ENCODE data around the gene SAPCD2. TPM values are rescaled to one million over a fixed set of nuclear protein-coding genes. Genes with fewer than 3 reads are reported as not detected.

SAPCD2 gene
- total RNA-seq, 4 donors from 2014 or later, result 0.15 to 5.9 (median 1.0) TPM; not detected in 1

DNA sequence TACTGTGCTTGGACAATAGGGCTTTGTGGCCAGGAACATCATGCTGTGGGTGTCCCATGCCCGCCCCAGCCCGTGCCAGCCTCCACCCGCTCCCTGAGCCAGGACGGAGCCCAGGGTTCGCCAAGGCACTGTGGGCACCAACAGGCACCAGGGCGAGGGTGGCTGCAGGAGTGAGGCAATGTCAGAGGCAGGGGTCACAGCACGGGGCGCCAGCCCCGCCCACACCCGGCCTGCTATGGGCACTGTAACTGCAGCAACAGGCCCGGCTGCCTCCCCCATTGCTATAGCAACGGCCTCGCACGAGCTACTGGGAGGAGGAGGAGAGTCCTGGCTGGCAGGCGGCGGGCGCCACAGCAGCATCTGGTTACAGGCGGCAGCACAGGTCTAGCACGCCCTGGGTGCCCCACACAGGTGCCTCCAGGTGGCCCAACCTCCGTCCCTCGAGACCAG lies 44.8 kb downstream of the SAPCD2 start:
- no peak overlapping the region for H3K4me3 ChIP-seq
- H3K4me1 ChIP-seq, result peaks cover 0 to 18% of the 10 kb centered on the region in 2 donors
- intact Hi-C loops (cut with DNase I; ENCODE audit: low total_unique reads), result no loop called here
- H3K9me3 ChIP-seq, result no peaks in the 10 kb centered on the region
- H3K27me3 ChIP-seq, result no peaks in the 10 kb centered on the region
- DNase-seq, result no peak
- no peaks in the 10 kb centered on the region for H3K36me3 ChIP-seq
- no peak overlapping the region for H3K27ac ChIP-seq
- TF ChIP-seq, protein P1, sequence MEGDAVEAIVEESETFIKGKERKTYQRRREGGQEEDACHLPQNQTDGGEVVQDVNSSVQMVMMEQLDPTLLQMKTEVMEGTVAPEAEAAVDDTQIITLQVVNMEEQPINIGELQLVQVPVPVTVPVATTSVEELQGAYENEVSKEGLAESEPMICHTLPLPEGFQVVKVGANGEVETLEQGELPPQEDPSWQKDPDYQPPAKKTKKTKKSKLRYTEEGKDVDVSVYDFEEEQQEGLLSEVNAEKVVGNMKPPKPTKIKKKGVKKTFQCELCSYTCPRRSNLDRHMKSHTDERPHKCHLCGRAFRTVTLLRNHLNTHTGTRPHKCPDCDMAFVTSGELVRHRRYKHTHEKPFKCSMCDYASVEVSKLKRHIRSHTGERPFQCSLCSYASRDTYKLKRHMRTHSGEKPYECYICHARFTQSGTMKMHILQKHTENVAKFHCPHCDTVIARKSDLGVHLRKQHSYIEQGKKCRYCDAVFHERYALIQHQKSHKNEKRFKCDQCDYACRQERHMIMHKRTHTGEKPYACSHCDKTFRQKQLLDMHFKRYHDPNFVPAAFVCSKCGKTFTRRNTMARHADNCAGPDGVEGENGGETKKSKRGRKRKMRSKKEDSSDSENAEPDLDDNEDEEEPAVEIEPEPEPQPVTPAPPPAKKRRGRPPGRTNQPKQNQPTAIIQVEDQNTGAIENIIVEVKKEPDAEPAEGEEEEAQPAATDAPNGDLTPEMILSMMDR (IDR thresholded peaks at IDR 0.05), result no peak
- no peak for TF ChIP-seq POLR2A (IDR thresholded peaks at IDR 0.05)

DNA sequence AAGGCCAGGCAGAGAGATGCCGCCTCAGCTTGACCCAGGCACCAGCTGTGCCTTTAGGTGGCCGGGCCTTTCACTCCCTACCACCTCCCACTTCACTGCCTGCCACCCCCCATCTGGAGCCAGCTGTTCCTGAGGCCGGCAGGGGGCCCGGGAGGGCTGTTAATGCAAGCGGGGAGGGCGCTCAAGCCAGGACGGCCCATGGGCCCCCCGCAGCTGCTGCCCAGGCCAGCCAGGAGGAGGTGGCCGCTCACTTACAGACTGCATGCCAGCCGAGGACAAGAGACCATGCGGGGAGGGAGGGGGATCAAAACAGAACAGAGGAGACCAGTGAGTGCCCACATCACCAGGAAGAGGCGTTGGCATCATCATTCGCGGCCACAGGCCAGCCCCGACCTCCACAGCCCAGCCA lies 46.8 kb downstream of the SAPCD2 start:
- Histone ChIP-seq H3K27ac (no peak overlapping the region), H3K9me3 (no peaks in the 10 kb centered on the region), H3K36me3 (no peaks in the 10 kb centered on the region), H3K4me3 (no peak overlapping the region), H3K4me1 (peaks cover 0 to 9% of the 10 kb centered on the region in 2 donors), H3K27me3 (no peaks in the 10 kb centered on the region)
- TF ChIP-seq, protein P1 (IDR thresholded peaks at IDR 0.05), result no peak
- no peak for TF ChIP-seq POLR2A (IDR thresholded peaks at IDR 0.05)
- DNase-seq, result no peak
- intact Hi-C loops (cut with DNase I; ENCODE audit: low total_unique reads), result no loop called here

DNA sequence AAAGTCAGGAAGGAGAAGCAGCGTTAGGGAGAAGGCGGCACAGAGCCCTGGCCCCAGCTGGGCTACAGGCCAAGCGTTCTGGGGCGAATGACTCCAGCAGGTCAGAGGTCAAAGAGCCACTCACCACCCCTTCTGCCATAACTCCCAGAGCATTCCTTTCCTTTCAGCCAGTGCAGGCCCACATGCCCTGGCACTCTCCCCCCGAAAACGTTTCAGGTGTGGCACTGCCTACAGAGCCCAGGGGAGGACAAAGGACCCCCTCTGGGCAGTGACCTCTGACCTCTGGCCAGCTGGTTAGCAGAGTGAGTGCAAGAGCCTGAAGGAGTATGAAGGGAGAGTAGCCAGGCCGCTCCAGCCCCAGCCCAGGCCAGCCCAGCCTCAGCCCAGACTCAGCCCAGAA lies 47.2 kb downstream of the SAPCD2 start:
- intact Hi-C loops (cut with DNase I; ENCODE audit: low total_unique reads), result no loop called here
- Histone ChIP-seq H3K27me3 (no peaks in the 10 kb centered on the region), H3K9me3 (no peaks in the 10 kb centered on the region), H3K36me3 (no peaks in the 10 kb centered on the region), H3K4me1 (peaks cover 0 to 5% of the 10 kb centered on the region in 2 donors), H3K27ac (no peak overlapping the region), H3K4me3 (no peak overlapping the region)
- DNase-seq, result no peak
- TF ChIP-seq, protein P1 (IDR thresholded peaks at IDR 0.05), result no peak
- no peak for TF ChIP-seq POLR2A (IDR thresholded peaks at IDR 0.05)

DNA sequence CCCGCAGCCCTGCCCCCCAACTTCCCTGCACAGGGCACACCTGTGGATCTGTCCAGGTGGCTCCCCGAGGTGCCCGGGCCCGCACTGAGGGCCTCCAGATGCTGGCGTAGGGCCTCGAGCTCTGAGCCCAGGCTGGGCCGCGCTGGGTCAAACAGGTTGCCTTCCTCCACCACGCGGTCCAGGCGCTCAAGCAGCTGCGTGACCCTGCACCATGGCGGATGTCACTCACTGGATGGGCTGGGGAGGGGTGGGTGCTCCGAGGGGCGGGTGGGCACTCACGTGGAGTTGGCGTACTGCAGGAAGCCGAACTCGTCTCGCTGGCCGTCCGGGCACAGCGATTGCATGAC lies 47.7 kb downstream of the SAPCD2 start:
- H3K4me1 ChIP-seq, result peaks cover 0 to 5% of the 10 kb centered on the region in 2 donors
- no peak overlapping the region for H3K27ac ChIP-seq
- intact Hi-C loops (cut with DNase I; ENCODE audit: low total_unique reads), result no loop called here
- H3K9me3 ChIP-seq, result no peaks in the 10 kb centered on the region
- H3K27me3 ChIP-seq, result no peaks in the 10 kb centered on the region
- DNase-seq, result no peak
- no peak for TF ChIP-seq POLR2A (IDR thresholded peaks at IDR 0.05)
- TF ChIP-seq, protein P1 (IDR thresholded peaks at IDR 0.05), result no peak
- H3K4me3 ChIP-seq, result no peak overlapping the region
- no peaks in the 10 kb centered on the region for H3K36me3 ChIP-seq

DNA sequence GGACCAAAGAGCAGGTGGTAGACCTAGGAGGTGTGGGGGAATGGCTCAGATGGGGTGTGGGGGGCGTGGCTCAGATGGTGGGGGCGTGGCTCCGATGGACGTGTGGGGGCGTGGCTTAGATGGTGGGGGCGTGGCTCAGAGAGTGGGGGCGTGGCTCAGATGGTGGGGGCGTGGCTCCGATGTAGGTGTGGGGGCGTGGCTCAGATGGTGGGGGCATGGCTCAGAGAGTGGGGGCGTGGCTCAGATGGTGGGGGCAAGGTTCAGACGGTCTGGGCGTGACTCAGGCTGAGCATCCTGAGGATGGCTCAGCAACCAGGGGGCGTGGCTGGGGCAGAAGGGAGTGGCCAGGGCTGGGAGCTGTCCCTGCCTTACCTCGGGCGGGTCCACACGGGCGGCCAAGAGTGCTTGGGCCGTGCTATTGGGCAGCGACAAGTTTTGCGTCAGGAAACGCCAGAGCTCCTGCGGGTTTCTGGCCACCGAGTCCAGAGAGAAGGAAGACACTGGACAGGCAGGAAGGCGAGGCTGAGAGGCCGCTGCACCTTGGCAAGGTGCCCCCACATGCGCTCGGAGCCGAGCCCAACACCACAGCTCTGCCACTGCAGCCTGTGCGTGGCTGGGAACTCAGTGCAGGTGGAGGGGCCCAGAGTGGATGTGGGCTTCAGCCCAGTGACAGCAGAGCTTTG lies 48.2 kb downstream of the SAPCD2 start:
- Histone ChIP-seq H3K4me3 (no peak overlapping the region), H3K9me3 (no peaks in the 10 kb centered on the region), H3K27me3 (no peaks in the 10 kb centered on the region), H3K4me1 (peaks cover 0 to under 1% of the 10 kb centered on the region in 2 donors), H3K36me3 (no peaks in the 10 kb centered on the region), H3K27ac (no peak overlapping the region)
- intact Hi-C loops (cut with DNase I; ENCODE audit: low total_unique reads), result no loop called here
- TF ChIP-seq, protein P1 (IDR thresholded peaks at IDR 0.05), result no peak
- no peak for TF ChIP-seq POLR2A (IDR thresholded peaks at IDR 0.05)
- no peak for DNase-seq

Measured in uterus (tissue), 4 donors.